GM18519 (cell line): ENCODE data around the gene TSGA10.

Source experiments
- ATAC-seq: cut with Tn5 transposase; IDR thresholded peaks from one replicate; pipeline ENCODE4 v1.9.1; 2021; ENCODE audit warnings: mild to moderate bottlenecking, moderate library complexity; ENCODE audit not compliant: unreplicated experiment, low FRiP score

TSGA10 gene

DNA sequence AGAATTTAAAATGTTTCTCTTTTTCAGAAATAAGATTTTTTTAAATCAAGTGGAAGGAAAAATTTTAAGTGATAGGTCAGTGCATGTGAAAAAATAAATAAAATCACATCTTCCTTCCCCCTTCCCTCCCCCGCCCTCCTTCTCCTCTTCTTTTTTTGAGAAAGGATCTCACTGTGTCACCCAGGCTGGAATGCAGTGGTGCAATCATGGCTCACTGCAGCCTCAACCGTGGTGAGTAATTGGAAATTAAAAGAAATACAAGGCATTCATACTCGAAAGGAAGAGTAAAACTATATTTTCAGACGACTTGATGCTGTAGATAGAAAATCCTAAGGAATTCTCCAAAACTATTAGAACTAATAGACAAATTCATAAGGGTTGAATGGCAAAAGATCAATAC is 201.8 kb downstream of the TSGA10 start:
- ATAC-seq, result no peak

DNA sequence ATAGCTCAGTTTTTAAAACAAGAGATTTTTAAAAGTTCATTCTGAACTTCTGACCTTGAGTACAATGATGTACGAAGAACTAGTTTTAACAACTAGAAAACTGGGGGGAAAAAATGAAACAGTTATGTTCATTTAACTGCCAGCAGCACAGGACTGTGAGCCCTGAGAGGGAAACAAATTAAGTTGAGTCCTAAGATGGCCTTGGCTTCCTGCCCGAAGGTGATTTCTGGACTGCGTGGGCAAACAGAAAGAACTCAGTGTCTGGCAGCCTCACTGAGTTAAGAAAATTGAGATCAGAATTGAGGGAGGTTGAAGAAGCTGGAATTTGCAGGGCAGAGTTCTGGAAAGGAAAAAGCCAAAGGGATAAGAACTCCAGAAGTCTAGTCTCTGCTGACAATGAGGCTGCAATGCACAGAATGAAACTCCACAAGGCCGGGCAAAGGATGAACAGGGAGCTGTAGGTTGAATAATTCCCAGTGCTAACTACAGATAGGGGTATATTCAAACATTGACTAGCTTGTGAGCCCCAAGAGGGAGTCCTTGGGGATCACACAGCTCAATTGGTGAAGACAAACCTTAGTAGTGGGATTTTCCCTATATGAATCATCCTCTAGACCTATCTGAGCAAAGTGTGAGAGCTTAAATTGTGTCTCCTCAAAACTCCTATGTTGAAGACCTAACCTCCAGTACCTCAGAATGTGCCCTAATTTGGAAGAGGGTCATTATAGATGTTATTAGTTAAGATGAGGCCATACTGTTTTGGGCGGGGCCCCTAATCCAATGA is 205.6 kb downstream of the TSGA10 start:
- ATAC-seq, result no peak

DNA sequence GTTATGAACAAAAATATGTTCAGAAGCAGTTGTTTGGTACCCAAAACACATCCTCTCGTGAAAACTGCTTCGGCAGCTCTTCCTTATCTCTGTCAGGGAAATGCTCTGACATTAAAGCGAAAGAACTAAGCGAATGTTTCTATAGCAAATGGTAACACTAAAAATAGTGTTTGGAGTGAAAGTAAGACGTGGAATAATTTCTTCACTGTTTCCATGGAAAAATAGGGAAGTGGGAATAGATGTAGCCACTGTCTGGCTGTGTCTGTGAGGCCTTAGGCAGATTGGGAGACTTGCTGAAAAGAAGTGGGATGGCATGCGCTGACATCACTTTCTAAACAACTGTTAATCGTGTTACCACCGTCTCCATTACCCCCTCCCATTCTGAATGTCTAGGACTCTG is 207.2 kb downstream of the TSGA10 start:
- ATAC-seq, result no peak
